DND-41 (cell line): ENCODE data around the gene KBTBD4.

Source experiments
- ATAC-seq: fragments of 200-7000 bp; cut with Tn5 transposase; 3 replicates; pipeline ENCODE4 v1.9.1; 2021; ENCODE audit warnings: low read depth; ENCODE audit not compliant: insufficient read depth
- DNase-seq: peaks from one replicate; pipeline ENCODE4 v3.0.0-alpha.2; 2020
- H2AFZ ChIP-seq: 2 replicates; pipeline ENCODE4 v1.6.0; 2012; ENCODE audit warnings: low read depth, low read length
- H3K27ac ChIP-seq: 2 replicates; pipeline ENCODE4 v1.5.1; 2012; ENCODE audit warnings: low read length, inconsistent platforms
- H3K27me3 ChIP-seq: fragments of 200-600 bp; sonication (generic); 2 replicates; pipeline ENCODE4 v1.6.0; 2012; ENCODE audit warnings: low read length, mild to moderate bottlenecking, inconsistent platforms; ENCODE audit not compliant: insufficient read depth, poor library complexity
- H3K36me3 ChIP-seq: 2 replicates; pipeline ENCODE4 v1.5.1; 2012; ENCODE audit warnings: low read length, inconsistent platforms; ENCODE audit not compliant: insufficient read depth
- H3K4me1 ChIP-seq: 2 replicates; pipeline ENCODE4 v1.5.1; 2012; ENCODE audit warnings: mild to moderate bottlenecking, low read length; ENCODE audit not compliant: insufficient read depth
- H3K4me2 ChIP-seq: 2 replicates; pipeline ENCODE4 v1.6.0; 2012; ENCODE audit warnings: mild to moderate bottlenecking, moderate library complexity, low read length, inconsistent platforms; ENCODE audit not compliant: insufficient read depth
- H3K4me3 ChIP-seq, 2 experiments: fragments of 200-600 bp in 1 of 2; shearing (Covaris generic) in 1 of 2; 2 replicates each; pipeline ENCODE4 v1.5.1; 2012 to 2016; ENCODE audit warnings: inconsistent platforms in 2 of 2, low read length in 2 of 2, mild to moderate bottlenecking in 2 of 2, low read depth in 1 of 2, moderate library complexity in 1 of 2
- H3K79me2 ChIP-seq: 2 replicates; pipeline ENCODE4 v1.6.0; 2012; ENCODE audit warnings: low read length, inconsistent platforms; ENCODE audit not compliant: insufficient read depth
- H3K9ac ChIP-seq: 2 replicates; pipeline ENCODE4 v1.6.0; 2012; ENCODE audit warnings: low read depth, mild to moderate bottlenecking, inconsistent platforms, low read length, moderate library complexity
- H3K9me3 ChIP-seq: 2 replicates; pipeline ENCODE4 v1.5.1; 2012; ENCODE audit warnings: low read length, moderate library complexity, mild to moderate bottlenecking, inconsistent platforms; ENCODE audit not compliant: insufficient read depth, severe bottlenecking
- H4K20me1 ChIP-seq: 2 replicates; pipeline ENCODE4 v1.6.0; 2012; ENCODE audit warnings: low read length; ENCODE audit not compliant: insufficient read depth
- CTCF ChIP-seq: IDR thresholded peaks from 2 replicates; pipeline ENCODE4 v1.5.1; 2012; ENCODE audit warnings: borderline replicate concordance, low read length, moderate library complexity, mild to moderate bottlenecking; ENCODE audit not compliant: poor library complexity, severe bottlenecking; ENCODE audit errors: extremely low read depth
- EZH2 ChIP-seq: IDR thresholded peaks from 3 replicates; pipeline ENCODE4 v1.6.1; 2012; ENCODE audit warnings: borderline replicate concordance, low read depth, mild to moderate bottlenecking, moderate library complexity, low read length, inconsistent platforms; ENCODE audit not compliant: severe bottlenecking

The KBTBD4 gene

DNA sequence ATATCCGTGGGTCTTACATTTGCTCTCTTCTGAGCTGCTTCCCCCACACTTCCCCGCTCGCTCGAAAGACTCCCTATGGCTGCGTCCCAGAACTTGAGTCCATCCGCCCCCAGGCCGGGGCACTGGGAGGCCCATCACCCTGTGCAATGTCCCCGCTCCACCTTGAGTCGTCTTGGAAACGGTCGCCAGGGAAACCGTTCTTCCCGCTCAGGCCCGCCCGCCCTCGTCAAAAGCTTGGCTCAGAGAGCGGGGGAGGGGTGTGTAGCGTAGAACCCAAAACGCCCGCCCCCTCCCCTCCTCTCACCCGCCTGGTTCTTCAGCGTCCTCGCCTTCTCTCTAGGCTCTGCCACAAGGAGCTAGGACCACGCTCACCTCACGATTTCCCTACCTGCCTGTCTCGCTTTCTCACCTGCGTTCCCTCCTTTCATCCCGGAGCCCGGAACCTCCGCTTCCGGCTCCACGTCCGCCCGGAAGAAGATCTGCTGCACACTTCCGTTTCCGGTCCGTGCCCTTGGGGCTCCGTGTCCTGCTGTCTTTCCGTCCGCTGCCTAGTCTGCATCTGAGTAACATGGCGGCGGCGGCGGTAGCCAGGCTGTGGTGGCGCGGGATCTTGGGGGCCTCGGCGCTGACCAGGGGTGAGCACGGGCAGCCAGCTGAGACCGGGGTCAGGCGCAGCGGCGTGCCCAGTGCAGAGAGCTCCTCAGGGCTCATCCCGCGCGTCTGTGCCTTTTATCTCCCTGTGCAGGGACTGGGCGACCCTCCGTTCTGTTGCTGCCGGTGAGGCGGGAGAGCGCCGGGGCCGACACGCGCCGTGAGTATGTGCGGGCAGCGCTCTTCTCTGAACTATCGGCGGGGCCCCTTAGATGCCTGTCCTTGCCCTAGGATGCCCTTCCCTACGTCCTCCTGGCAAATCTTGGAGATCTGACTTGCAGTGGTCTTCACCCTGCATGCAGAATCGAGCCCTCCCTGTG, at the start of gene KBTBD4, which contains the start of gene NDUFS3:
Gene KBTBD4 (minus strand): TSS at position 447 of the 971 bp plus-strand sequence. CDS start 19 bp downstream, at position 428.
Gene NDUFS3 (plus strand): TSS at position 551 of the 971 bp plus-strand sequence. CDS start 18 bp downstream, at position 569.
- peaks cover 7% of the 10 kb centered on the region; the same call in 1 of the 2 replicates for H4K20me1 ChIP-seq
- no peak for TF ChIP-seq CTCF
- no peak for TF ChIP-seq EZH2
- H3K9ac ChIP-seq: peak within 1 kb of the TSS; percentile 89
- ATAC-seq (peak; percentile 92), DNase-seq (peak; percentile 88)
- peaks cover 42% of the 10 kb centered on the region for H3K4me1 ChIP-seq
- peaks cover 65% of the 10 kb centered on the region for H3K79me2 ChIP-seq
- H3K9me3 ChIP-seq: no peaks in the 10 kb centered on the region
- H3K27me3 ChIP-seq: no peaks in the 10 kb centered on the region
- peak within 1 kb of the TSS; percentile 97 for H3K4me2 ChIP-seq
- H3K36me3 ChIP-seq: peaks cover 78% of the 10 kb centered on the region
- peak within 1 kb of the TSS; percentile 89 to 95 for H3K4me3 ChIP-seq
- H2AFZ ChIP-seq: peak within 1 kb of the TSS; percentile 97
- peak within 1 kb of the TSS; percentile 96 for H3K27ac ChIP-seq

GRCh38 chr11:47628026-47628425, 49.3 kb upstream of the KBTBD4 start:
- no peaks in the 10 kb centered on the region for H3K79me2 ChIP-seq
- DNase-seq (no peak), ATAC-seq (no peak)
- H3K9ac ChIP-seq: no peak overlapping the region
- H3K36me3 ChIP-seq: peaks cover 84% of the 10 kb centered on the region
- TF ChIP-seq EZH2: no peak
- TF ChIP-seq CTCF: no peak
- H2AFZ ChIP-seq: no peak overlapping the region
- H3K27me3 ChIP-seq: no peaks in the 10 kb centered on the region
- H3K9me3 ChIP-seq: no peaks in the 10 kb centered on the region
- no peak overlapping the region for H3K4me3 ChIP-seq
- H3K4me2 ChIP-seq: no peak overlapping the region
- no peak overlapping the region for H3K27ac ChIP-seq
- no peaks in the 10 kb centered on the region for H3K4me1 ChIP-seq
- no peaks in the 10 kb centered on the region; the same call in 1 of the 2 replicates for H4K20me1 ChIP-seq

GRCh38 chr11:47626234-47626633, 47.5 kb upstream of the KBTBD4 start:
- Histone ChIP-seq H3K4me2 (no peak overlapping the region), H3K36me3 (peaks cover 92% of the 10 kb centered on the region), H3K27ac (no peak overlapping the region), H3K4me1 (no peaks in the 10 kb centered on the region), H2AFZ (no peak overlapping the region), H3K79me2 (no peaks in the 10 kb centered on the region), H3K27me3 (no peaks in the 10 kb centered on the region), H3K9ac (no peak overlapping the region), H4K20me1 (no peaks in the 10 kb centered on the region; the same call in 1 of the 2 replicates), H3K9me3 (no peaks in the 10 kb centered on the region), H3K4me3 (no peak overlapping the region)
- no peak for DNase-seq
- no peak for ATAC-seq
- TF ChIP-seq CTCF (no peak), EZH2 (no peak)
